Activated T-cell treated with anti-CD3 and anti-CD28 coated beads for 1 hour (primary cell): ENCODE measurements around the gene TAC1.
"Not testable (repeated sequence)": the region's sequence is repeated elsewhere in the genome, so short reads cannot be mapped to it uniquely, and the experiment has no call there.

ENCODE experiments used
- DNase-seq: peaks from one replicate; pipeline ENCODE4 v3.0.0-alpha.2; 2020; ENCODE audit warnings: low read depth

The TAC1 gene

GRCh38 chr7:97731736-97732564 is at the start of gene TAC1:
TSS of gene TAC1 (plus strand) at chr7:97732086. CDS start at chr7:97732613, 527 bp downstream.
- DNase-seq, result no peak

- no peak for DNase-seq
Observed at GRCh38 chr7:97685952-97686351, 45.9 kb upstream of the TAC1 start.

- no peak for DNase-seq
Observed at GRCh38 chr7:97693586-97693985, 38.3 kb upstream of the TAC1 start.

GRCh38 chr7:97694355-97694754 is 37.5 kb upstream of the TAC1 start:
- no peak for DNase-seq

GRCh38 chr7:97697396-97697795 is 34.5 kb upstream of the TAC1 start:
- DNase-seq, result no peak

- no peak for DNase-seq
Observed at GRCh38 chr7:97722386-97722785, 9.5 kb upstream of the TAC1 start.

GRCh38 chr7:97732565-97733275 is 834 bp downstream of the TAC1 start:
- DNase-seq, result no peak

GRCh38 chr7:97733276-97734161 is 1.6 kb downstream of the TAC1 start:
- no peak for DNase-seq

- DNase-seq, result no peak
Observed at GRCh38 chr7:97734255-97734654, 2.4 kb downstream of the TAC1 start.

GRCh38 chr7:97735075-97735474 is 3.2 kb downstream of the TAC1 start:
- DNase-seq, result no peak

GRCh38 chr7:97748482-97748881 is 16.6 kb downstream of the TAC1 start:
- DNase-seq, result no peak

GRCh38 chr7:97751566-97751965 is 19.7 kb downstream of the TAC1 start:
- DNase-seq, result no peak

- DNase-seq, result no peak
Observed at GRCh38 chr7:97752215-97752614, 20.3 kb downstream of the TAC1 start.

GRCh38 chr7:97757824-97758223 is 25.9 kb downstream of the TAC1 start:
- DNase-seq, result no peak

GRCh38 chr7:97770850-97771249 is 39.0 kb downstream of the TAC1 start:
- DNase-seq, result no peak

GRCh38 chr7:97771576-97771975 is 39.7 kb downstream of the TAC1 start:
- DNase-seq, result no peak

GRCh38 chr7:97772045-97772901 is 40.4 kb downstream of the TAC1 start:
- DNase-seq, result no peak

- not testable (repeated sequence) for DNase-seq
Observed at GRCh38 chr7:97786398-97786797, 54.5 kb downstream of the TAC1 start.
